Activated CD8-positive, alpha-beta memory T cell treated with anti-CD3 and anti-CD28 coated beads, Interleukin-2, amount 50 U/mL, for 4 hours (primary cell): ENCODE results near the gene FAM169A.
A peak's percentile ranks its signal among the peaks of the same experiment; 100 is the strongest.
"Not testable (repeated sequence)": the region's sequence is repeated elsewhere in the genome, so short reads cannot be mapped to it uniquely, and the experiment has no call there.

ENCODE experiments used
- DNase-seq: peaks from one replicate; pipeline ENCODE4 v3.0.0-alpha.2; 2020

The FAM169A gene

GRCh38 chr5:74791669-74792068 is 74.5 kb downstream of the FAM169A start:
- not testable (repeated sequence) for DNase-seq

DNA sequence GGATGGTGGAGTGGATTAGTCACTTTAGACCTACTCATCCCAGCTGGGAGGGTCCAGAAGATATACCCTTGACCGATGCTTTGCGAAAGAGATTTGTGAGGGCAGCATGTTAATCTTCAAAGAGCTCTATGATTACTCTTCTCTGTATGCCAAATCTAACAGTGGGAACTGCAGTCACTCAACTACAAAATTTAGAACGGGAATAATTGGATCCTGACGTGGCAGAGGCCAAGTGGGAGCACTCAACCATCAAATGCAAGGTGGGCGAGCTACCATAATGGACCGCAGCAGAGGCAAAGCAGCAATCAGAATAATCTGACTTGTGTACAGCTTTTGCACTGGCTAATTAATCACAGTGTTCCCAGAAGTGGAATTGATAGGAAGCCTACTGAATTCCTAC is 78.8 kb downstream of the FAM169A start:
- DNase-seq: no peak

- DNase-seq: no peak
These were observed 79.3 kb downstream of the FAM169A start for GRCh38 chr5:74786851-74787250.

DNA sequence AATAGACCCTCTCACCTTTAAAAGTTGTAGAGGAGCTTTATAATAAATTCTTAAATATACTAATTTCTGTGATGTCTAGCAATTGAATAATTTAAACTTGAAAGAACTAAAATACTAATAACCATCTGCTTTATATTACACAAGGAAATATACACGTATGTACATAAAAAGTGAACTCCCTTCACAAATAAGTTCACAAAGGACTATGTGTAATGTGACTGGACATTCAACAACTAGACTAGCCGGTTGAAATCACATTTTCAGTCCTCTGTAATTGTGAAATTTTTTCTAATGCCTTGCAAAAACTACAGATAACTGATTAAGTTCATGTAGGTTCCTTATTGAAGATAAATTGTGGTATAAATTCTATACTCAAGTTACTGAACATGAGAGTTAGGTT is 87.6 kb downstream of the FAM169A start:
- no peak for DNase-seq

DNA sequence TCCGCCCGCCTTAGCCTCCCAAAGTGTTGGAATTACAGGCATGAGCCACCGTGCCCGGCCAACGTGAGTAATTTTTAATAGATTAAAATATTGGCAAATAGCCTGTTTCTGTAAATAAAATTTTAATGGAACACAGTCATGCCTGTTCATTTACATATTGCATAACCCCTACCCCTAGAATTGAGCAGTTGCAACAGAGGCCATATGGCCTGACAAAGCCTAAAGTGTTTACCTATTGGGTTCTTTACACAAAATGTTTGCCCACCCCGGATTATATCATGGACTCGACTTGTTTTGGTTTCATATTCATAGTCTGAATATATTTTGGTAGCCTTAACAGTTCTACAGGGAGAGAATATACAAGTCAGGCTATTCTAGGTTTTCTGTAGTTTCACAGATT is 93.8 kb downstream of the FAM169A start:
- no peak for DNase-seq

DNA sequence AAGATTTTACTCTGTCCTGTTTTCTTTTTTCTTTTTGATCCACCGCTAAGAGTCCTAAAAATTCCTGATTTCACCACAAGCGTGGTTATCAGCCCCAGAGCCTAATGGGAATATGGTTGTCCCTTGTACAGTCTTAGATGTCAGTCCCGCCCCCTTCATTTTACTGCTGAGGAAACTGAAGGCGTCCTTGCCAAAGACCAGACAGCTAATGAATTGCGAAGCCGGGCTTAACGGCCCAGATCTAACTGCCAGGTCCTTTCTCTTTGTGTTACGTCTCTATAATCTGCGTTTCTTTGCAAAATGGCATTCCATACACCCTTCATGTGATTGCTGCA is 98.6 kb downstream of the FAM169A start:
- peak; percentile 27 for DNase-seq

GRCh38 chr5:74766849-74767578 is 99.2 kb downstream of the FAM169A start, which contains the start of the genes GFM2 and NSA2:
Gene GFM2, minus strand, starts transcription at chr5:74767117. Its CDS starts 3,375 bp downstream, at chr5:74763742.
Gene NSA2, plus strand, starts transcription at chr5:74767249. Its CDS starts 112 bp downstream, at chr5:74767361.
- DNase-seq: peak; percentile 91

DNA sequence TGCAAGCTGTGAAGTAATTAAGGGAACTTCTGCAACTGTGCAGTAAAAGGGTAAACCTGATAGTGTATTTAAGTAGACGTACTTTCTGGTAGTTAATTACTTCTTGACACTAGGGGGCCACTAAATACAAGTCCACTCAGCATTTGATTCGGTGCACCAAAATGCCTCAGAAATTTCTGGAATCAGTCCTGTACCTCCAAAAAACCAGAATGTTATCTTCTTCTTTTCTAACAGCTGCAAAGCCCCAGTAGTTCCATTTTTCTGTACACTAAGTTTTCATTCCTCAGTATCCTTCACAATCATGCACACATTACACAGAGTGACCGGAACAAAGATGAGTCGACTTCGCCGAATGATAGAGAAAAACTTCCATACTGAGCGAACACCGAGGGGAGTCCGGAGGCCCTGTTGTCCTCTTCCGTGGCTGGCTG is 99.8 kb downstream of the FAM169A start:
- no peak for DNase-seq

- no peak for DNase-seq
These were observed 100.3 kb downstream of the FAM169A start for GRCh38 chr5:74765929-74766328.

DNA sequence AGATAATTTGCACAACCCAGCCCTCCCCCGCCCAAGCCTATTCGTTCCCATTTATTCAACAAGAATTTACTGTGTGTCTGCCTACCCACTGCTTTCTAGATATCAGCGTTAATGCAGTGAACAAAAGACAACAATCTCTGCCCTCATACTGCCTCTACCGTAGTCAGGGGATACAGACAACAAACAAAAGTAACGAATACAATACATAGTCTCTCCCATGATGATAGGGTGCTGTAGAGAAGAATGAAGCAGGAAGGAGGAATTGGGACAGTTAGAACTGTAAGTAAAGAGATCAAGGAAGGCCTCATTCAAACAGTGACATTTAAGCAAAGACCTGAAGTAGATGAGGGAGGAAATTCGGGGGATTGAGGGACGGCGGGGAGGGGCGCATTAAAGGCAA is 101.0 kb downstream of the FAM169A start:
- DNase-seq: no peak

GRCh38 chr5:74763504-74763903 is 102.7 kb downstream of the FAM169A start:
- no peak for DNase-seq

GRCh38 chr5:74762599-74762998 is 103.6 kb downstream of the FAM169A start:
- DNase-seq: no peak

DNA sequence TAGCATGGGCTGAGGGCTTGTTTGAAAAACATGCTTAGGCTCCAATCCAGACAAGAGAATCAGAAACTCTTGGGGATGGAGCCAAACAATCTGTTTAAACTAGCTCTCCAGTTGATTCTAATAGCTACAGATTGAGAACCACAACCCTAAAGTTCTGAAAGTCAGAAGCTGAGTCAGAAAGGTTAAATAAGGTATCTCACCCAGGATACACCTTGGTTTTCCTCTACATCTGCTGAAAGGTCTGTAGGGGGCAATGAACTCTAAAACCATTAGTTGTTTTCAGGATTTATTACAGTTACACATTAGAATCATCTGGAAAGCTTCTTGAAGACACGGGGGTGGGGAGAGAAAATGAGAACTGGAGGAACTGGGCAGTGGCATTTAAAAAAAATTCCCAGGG is 104.9 kb downstream of the FAM169A start:
- DNase-seq: no peak

DNA sequence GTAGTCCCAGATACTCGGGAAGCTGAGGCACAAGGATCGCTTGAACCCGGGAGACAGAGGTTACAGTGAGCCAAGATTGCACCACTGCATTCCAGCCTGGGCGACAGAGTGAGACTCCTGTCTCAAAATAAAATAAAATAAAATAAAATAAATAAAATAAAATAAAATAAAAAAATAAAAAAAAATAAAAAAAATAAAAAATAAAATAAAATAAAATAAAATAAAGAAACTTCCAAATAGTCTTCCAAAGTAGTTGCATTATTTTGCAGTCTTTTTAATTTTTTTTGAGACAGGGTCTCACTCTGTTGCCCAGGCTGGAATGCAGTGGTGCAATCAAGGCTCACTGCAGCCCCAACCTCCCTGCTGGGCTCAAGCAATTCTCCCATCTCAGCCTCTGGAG is 117.4 kb downstream of the FAM169A start:
- not testable (repeated sequence) for DNase-seq

DNA sequence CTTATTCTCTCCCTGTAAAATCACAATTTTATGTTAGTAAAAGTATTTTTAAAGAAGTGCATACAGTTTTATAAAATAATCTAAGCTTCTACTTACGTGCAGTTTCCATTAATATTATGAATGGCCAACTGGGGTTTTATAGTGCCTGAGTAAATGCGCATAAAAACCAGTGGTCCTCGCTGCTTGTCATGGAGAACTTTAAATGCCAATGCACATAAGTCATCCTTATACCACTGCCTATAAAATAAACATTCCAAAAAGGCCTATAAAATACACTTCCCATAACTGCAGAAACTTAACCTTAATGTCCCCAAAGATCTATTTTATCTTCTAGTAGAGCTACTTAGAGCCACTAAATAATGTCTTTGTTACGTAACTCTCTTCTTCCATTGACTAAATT is 127.8 kb downstream of the FAM169A start:
- DNase-seq: no peak

DNA sequence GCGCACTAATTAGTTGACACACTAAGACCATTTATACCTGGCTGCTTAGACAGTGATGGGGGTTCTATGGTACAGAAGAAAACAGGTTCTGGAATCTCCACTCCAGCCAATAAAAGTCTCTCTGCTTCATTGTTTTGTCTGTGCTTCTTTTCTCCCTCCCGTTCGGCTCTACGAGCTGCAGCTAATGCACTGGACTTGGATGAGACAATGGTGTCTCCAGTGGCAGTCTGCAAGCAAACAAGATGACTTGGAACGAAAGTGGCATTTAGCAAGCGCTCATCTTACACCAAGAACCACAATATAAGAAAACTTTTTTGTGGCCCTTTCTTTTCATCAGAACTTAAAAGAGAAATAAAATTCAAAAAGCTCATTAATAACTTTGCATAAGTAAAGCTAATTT is 129.4 kb downstream of the FAM169A start:
- no peak for DNase-seq
